H1 (cell line): ENCODE data around the gene TFF1. TPM values are rescaled to one million over a fixed set of nuclear protein-coding genes. Genes with fewer than 3 reads are reported as not detected.

Experiments used
- EZH2 ChIP-seq: fragments of 200-600 bp; sonication (generic); IDR thresholded peaks from 2 replicates; pipeline ENCODE4 v1.7.1; 2012; ENCODE audit warnings: low read depth, mild to moderate bottlenecking, moderate library complexity, low read length, inconsistent platforms; ENCODE audit not compliant: severe bottlenecking
- RNF2 ChIP-seq: fragments of 200-900, 300-1000 bp; sonication (generic); IDR thresholded peaks from 2 replicates; pipeline ENCODE4 v1.7.1; 2016; ENCODE audit warnings: borderline replicate concordance, low read depth, mild to moderate bottlenecking, antibody characterized with exemption, low read length; ENCODE audit not compliant: poor library complexity, severe bottlenecking; ENCODE audit errors: missing control alignments
- polyA plus RNA-seq, 7 experiments: library from polyadenylated mRNA; depleted of rRNA in 3 of 7; stranded (reverse) in 5 of 7; unstranded in 2 of 7; fragments of >200 nt in 5 of 7; fragments of 200-250 nt in 2 of 7; gene quantifications; 1 replicate in 5 of 7; 2 replicates in 1 of 7; 4 replicates in 1 of 7; pipeline versions ENCODE4 v1.2.1 to v1.2.3, GENCODE V29; 2011 to 2013; ENCODE audit warnings: missing spikeins in 2 of 7, mixed read lengths in 2 of 7
- total RNA-seq: library from RNA; stranded (reverse); fragmentation: NEBNext Ultra II Directional; extraction: Animal tissue kit (Norgen Biotek cat#: 25700); gene quantifications from 2 replicates; pipeline ENCODE4 v1.2.1, GENCODE V29; 2021

TFF1 gene
- total and polyA plus RNA-seq, 2 of the 8 experiments (the other 6 are each of a cell fraction or from before 2014, with no cell fraction given) = not detected

- TF ChIP-seq RNF2 (no peak), EZH2 (no peak)
Observed at GRCh38 chr21:42377951-42378340, 11.6 kb upstream of the TFF1 start (continued).
